ENCODE data around the gene CCDC13. TPM values are rescaled to one million over a fixed set of nuclear protein-coding genes. Genes with fewer than 3 reads are reported as not detected.

CCDC13 gene
- total RNA-seq, 1 experiment from 2014 or later: 0.82 TPM

GRCh38 chr3:42728668-42729364 is 44.2 kb downstream of the CCDC13 start:
- TF ChIP-seq TCF7L2 (IDR thresholded peaks at IDR 0.05; ENCODE audit: low read depth, low read length) (no peak), CTCF (IDR thresholded peaks at IDR 0.05) (no peak), SIN3A (IDR thresholded peaks at IDR 0.05; ENCODE audit: borderline replicate concordance, insufficient read depth, low read depth, low read length) (no peak), POLR2AphosphoS5 (IDR thresholded peaks at IDR 0.05; ENCODE audit: low read depth, low read length) (no peak), REST (IDR thresholded peaks at IDR 0.05; ENCODE audit: insufficient read depth in 1 of 2, low read depth in 2 of 2, low read length in 1 of 2) (no peak)
- Histone ChIP-seq H3K27ac (ENCODE audit: low read length) (no peak overlapping the region), H3K4me1 (ENCODE audit: control insufficient read depth, insufficient read depth, low read length) (no peaks in the 10 kb centered on the region), H3K27me3 (ENCODE audit: control insufficient read depth, insufficient read depth, low read length) (no peaks in the 10 kb centered on the region), H3K4me3 (ENCODE audit: low read depth in 2 of 2, low read length in 2 of 2) (no peak overlapping the region), H3K36me3 (ENCODE audit: control insufficient read depth, insufficient read depth, low read length) (no peaks in the 10 kb centered on the region), H3K9me3 (ENCODE audit: control insufficient read depth, insufficient read depth, low read depth, low read length) (no peaks in the 10 kb centered on the region)
- intact Hi-C loops (cut with micrococcal nuclease; ENCODE audit: unreplicated experiment): no loop called here
- BruUV-seq (replicated peaks): no TSS peak
- POLR2A ChIA-PET: no interaction called here
- CTCF ChIA-PET: no interaction called here
- no peak for ATAC-seq
- in situ Hi-C loops (cut with HindIII; ENCODE audit: low pct_unique_long_range_greater_than_20kb, low sequenced_read_pairs): no loop called here
- no peak for DNase-seq (ENCODE audit: low read depth, low spot score)

- intact Hi-C loops (cut with micrococcal nuclease; ENCODE audit: unreplicated experiment): no loop called here
- no peak for TF ChIP-seq CTCF (IDR thresholded peaks at IDR 0.05)
- TF ChIP-seq SIN3A (IDR thresholded peaks at IDR 0.05; ENCODE audit: borderline replicate concordance, insufficient read depth, low read depth, low read length): no peak
- no peak for TF ChIP-seq TCF7L2 (IDR thresholded peaks at IDR 0.05; ENCODE audit: low read depth, low read length)
- TF ChIP-seq POLR2AphosphoS5 (IDR thresholded peaks at IDR 0.05; ENCODE audit: low read depth, low read length): no peak
- no peak for TF ChIP-seq REST (IDR thresholded peaks at IDR 0.05; ENCODE audit: insufficient read depth in 1 of 2, low read depth in 2 of 2, low read length in 1 of 2)
- no peaks in the 10 kb centered on the region for H3K27me3 ChIP-seq (ENCODE audit: control insufficient read depth, insufficient read depth, low read length)
- no TSS peak for BruUV-seq (replicated peaks)
- H3K36me3 ChIP-seq (ENCODE audit: control insufficient read depth, insufficient read depth, low read length): no peaks in the 10 kb centered on the region
- POLR2A ChIA-PET: no interaction called here
- H3K27ac ChIP-seq (ENCODE audit: low read length): no peak overlapping the region
- no peaks in the 10 kb centered on the region for H3K9me3 ChIP-seq (ENCODE audit: control insufficient read depth, insufficient read depth, low read depth, low read length)
- no peak overlapping the region for H3K4me3 ChIP-seq (ENCODE audit: low read depth in 2 of 2, low read length in 2 of 2)
- CTCF ChIA-PET: no interaction called here
- ATAC-seq (no peak), DNase-seq (ENCODE audit: low read depth, low spot score) (no peak)
- H3K4me1 ChIP-seq (ENCODE audit: control insufficient read depth, insufficient read depth, low read length): no peaks in the 10 kb centered on the region
- in situ Hi-C loops (cut with HindIII; ENCODE audit: low pct_unique_long_range_greater_than_20kb, low sequenced_read_pairs): no loop called here
These were observed 45.0 kb downstream of the CCDC13 start for GRCh38 chr3:42728056-42728455.
